ENCODE measurements around the gene GSDME.

The GSDME gene

GRCh38 chr7:24718977-24719491, 38.2 kb downstream of the GSDME start:
- DNase-seq = no peak

- DNase-seq = no peak
Observed at GRCh38 chr7:24718431-24718831, 38.8 kb downstream of the GSDME start.

- DNase-seq = no peak
Observed at GRCh38 chr7:24717694-24718320, 39.5 kb downstream of the GSDME start.

GRCh38 chr7:24717247-24717622, 40.0 kb downstream of the GSDME start:
- no peak for DNase-seq

- DNase-seq = no peak
Observed at GRCh38 chr7:24716480-24717246, 40.6 kb downstream of the GSDME start.

GRCh38 chr7:24715661-24716479, 41.4 kb downstream of the GSDME start:
- no peak for DNase-seq

- DNase-seq = no peak
Observed at GRCh38 chr7:24715171-24715570, 42.1 kb downstream of the GSDME start.

- no peak for DNase-seq
Observed at GRCh38 chr7:24714676-24715010, 42.6 kb downstream of the GSDME start.

GRCh38 chr7:24713850-24714675, 43.2 kb downstream of the GSDME start:
- no peak for DNase-seq

GRCh38 chr7:24713039-24713793, 44.0 kb downstream of the GSDME start:
- DNase-seq = no peak

GRCh38 chr7:24709585-24710360, 47.5 kb downstream of the GSDME start:
- DNase-seq = no peak

GRCh38 chr7:24709051-24709450, 48.2 kb downstream of the GSDME start:
- no peak for DNase-seq

- DNase-seq = no peak
Observed at GRCh38 chr7:24707988-24708615, 49.2 kb downstream of the GSDME start.

GRCh38 chr7:24706211-24707170, 50.8 kb downstream of the GSDME start:
- no peak for DNase-seq

- DNase-seq = no peak
Observed at GRCh38 chr7:24705461-24705954, 51.8 kb downstream of the GSDME start.

- DNase-seq = no peak
Observed at GRCh38 chr7:24704311-24704710, 53.0 kb downstream of the GSDME start.

- no peak for DNase-seq
Observed at GRCh38 chr7:24703296-24703695, 54.0 kb downstream of the GSDME start.

- no peak for DNase-seq
Observed at GRCh38 chr7:24702755-24703154, 54.5 kb downstream of the GSDME start.
